ENCODE measurements around the gene RBPMS2. TPM values are rescaled to one million over a fixed set of nuclear protein-coding genes. Genes with fewer than 3 reads are reported as not detected.
"Not testable (repeated sequence)": the region's sequence is repeated elsewhere in the genome, so short reads cannot be mapped to it uniquely, and the experiment has no call there.

The RBPMS2 gene
- total RNA-seq, 2 experiments from 2014 or later: 0.12 TPM; not detected in 1

GRCh38 chr15:64749167-64749566, 26.2 kb downstream of the RBPMS2 start:
- no peaks in the 10 kb centered on the region for H3K9me3 Mint-ChIP-seq
- H3K27ac Mint-ChIP-seq: no peak overlapping the region
- POLR2A ChIA-PET: no interaction called here

GRCh38 chr15:64748251-64748650, 27.1 kb downstream of the RBPMS2 start:
- intact Hi-C loops (cut with micrococcal nuclease): no loop called here
- ChIA-PET POLR2A (interaction anchor here (0.6 kb wide), 1 partner anchor 44 kb away, joined by 3 read pairs; no protein-coding TSS in a partner anchor), CTCF (interaction anchor here (0.6 to 1.3 kb wide), 2 partner anchors 20 to 179 kb away, joined by 3 to 4 read pairs; no protein-coding TSS in a partner anchor)
- H3K4me1 Mint-ChIP-seq (ENCODE audit: low read depth): no peaks in the 10 kb centered on the region
- H3K9me3 Mint-ChIP-seq: no peaks in the 10 kb centered on the region
- no peaks in the 10 kb centered on the region for H3K36me3 Mint-ChIP-seq
- H3K4me3 Mint-ChIP-seq: no peak overlapping the region
- H3K27ac Mint-ChIP-seq: no peak overlapping the region
- DNase-seq: no peak
- peaks cover 8% of the 10 kb centered on the region for H3K27me3 Mint-ChIP-seq

More at GRCh38 chr15:64749167-64749566, 26.2 kb downstream of the RBPMS2 start:
- CTCF ChIA-PET: interaction anchor here (0.7 to 1.3 kb wide), 2 partner anchors 17 to 60 kb away, joined by 3 to 5 read pairs; no protein-coding TSS in a partner anchor
- Mint-ChIP-seq H3K4me1 (ENCODE audit: low read depth) (no peaks in the 10 kb centered on the region), H3K27me3 (peaks cover 8% of the 10 kb centered on the region), H3K36me3 (no peaks in the 10 kb centered on the region), H3K4me3 (no peak overlapping the region)
- no peak for DNase-seq
- intact Hi-C loops (cut with micrococcal nuclease): no loop called here

- no peaks in the 10 kb centered on the region for H3K4me1 Mint-ChIP-seq (ENCODE audit: low read depth)
- H3K36me3 Mint-ChIP-seq: no peaks in the 10 kb centered on the region
- DNase-seq: no peak
- H3K27me3 Mint-ChIP-seq: peaks cover 8% of the 10 kb centered on the region
- H3K4me3 Mint-ChIP-seq: no peak overlapping the region
- POLR2A ChIA-PET: no interaction called here
- CTCF ChIA-PET: interaction anchor here (1.1 to 1.3 kb wide), 2 partner anchors 19 to 20 kb away, joined by 4 read pairs; no protein-coding TSS in a partner anchor
- intact Hi-C loops (cut with micrococcal nuclease): no loop called here
- H3K27ac Mint-ChIP-seq: no peak overlapping the region
- H3K9me3 Mint-ChIP-seq: no peaks in the 10 kb centered on the region
Measured at GRCh38 chr15:64747578-64747977, 27.8 kb downstream of the RBPMS2 start.

- no peak for DNase-seq
- Mint-ChIP-seq H3K27ac (no peak overlapping the region), H3K9me3 (no peaks in the 10 kb centered on the region), H3K36me3 (no peaks in the 10 kb centered on the region), H3K4me3 (no peak overlapping the region), H3K4me1 (ENCODE audit: low read depth) (no peaks in the 10 kb centered on the region), H3K27me3 (peaks cover 8% of the 10 kb centered on the region)
- ChIA-PET CTCF (interaction anchor here (1.1 kb wide), 1 partner anchor 19 kb away, joined by 4 read pairs; no protein-coding TSS in a partner anchor), POLR2A (no interaction called here)
- intact Hi-C loops (cut with micrococcal nuclease): no loop called here
Measured at GRCh38 chr15:64746921-64747320, 28.5 kb downstream of the RBPMS2 start.

GRCh38 chr15:64746356-64746755, 29.0 kb downstream of the RBPMS2 start:
- intact Hi-C loops (cut with micrococcal nuclease): no loop called here
- no peak for DNase-seq
- no peak overlapping the region for H3K4me3 Mint-ChIP-seq
- POLR2A ChIA-PET: no interaction called here
- CTCF ChIA-PET: interaction anchor here (1.1 kb wide), 1 partner anchor 18 kb away, joined by 4 read pairs; no protein-coding TSS in a partner anchor
- no peaks in the 10 kb centered on the region for H3K36me3 Mint-ChIP-seq
- no peaks in the 10 kb centered on the region for H3K4me1 Mint-ChIP-seq (ENCODE audit: low read depth)
- no peak overlapping the region for H3K27ac Mint-ChIP-seq
- H3K9me3 Mint-ChIP-seq: no peaks in the 10 kb centered on the region
- H3K27me3 Mint-ChIP-seq: peaks cover 8% of the 10 kb centered on the region

GRCh38 chr15:64743691-64744090, 31.7 kb downstream of the RBPMS2 start:
- intact Hi-C loops (cut with micrococcal nuclease): no loop called here
- ChIA-PET CTCF (interaction anchor here (1.1 to 1.4 kb wide), 2 partner anchors 53 to 57 kb away, joined by 3 read pairs; no protein-coding TSS in a partner anchor), POLR2A (no interaction called here)
- DNase-seq: no peak
- no peaks in the 10 kb centered on the region for H3K4me1 Mint-ChIP-seq (ENCODE audit: low read depth)
- H3K27ac Mint-ChIP-seq: no peak overlapping the region
- H3K36me3 Mint-ChIP-seq: no peaks in the 10 kb centered on the region
- H3K9me3 Mint-ChIP-seq: no peaks in the 10 kb centered on the region
- peaks cover 8% of the 10 kb centered on the region for H3K27me3 Mint-ChIP-seq
- H3K4me3 Mint-ChIP-seq: no peak overlapping the region

- no peaks in the 10 kb centered on the region for H3K9me3 Mint-ChIP-seq
- H3K4me1 Mint-ChIP-seq (ENCODE audit: low read depth): no peaks in the 10 kb centered on the region
- H3K27me3 Mint-ChIP-seq: peaks cover 8% of the 10 kb centered on the region
- POLR2A ChIA-PET: no interaction called here
- CTCF ChIA-PET: interaction anchor here (0.9 to 1.8 kb wide), 4 partner anchors 15 to 66 kb away, joined by 3 to 6 read pairs (median 4); no protein-coding TSS in a partner anchor
- H3K4me3 Mint-ChIP-seq: no peak overlapping the region
- no peaks in the 10 kb centered on the region for H3K36me3 Mint-ChIP-seq
- no peak overlapping the region for H3K27ac Mint-ChIP-seq
- no peak for DNase-seq
- intact Hi-C loops (cut with micrococcal nuclease): no loop called here
Measured at GRCh38 chr15:64742921-64743320, 32.5 kb downstream of the RBPMS2 start.

GRCh38 chr15:64742385-64742784, 33.0 kb downstream of the RBPMS2 start:
- intact Hi-C loops (cut with micrococcal nuclease): no loop called here
- no peak overlapping the region for H3K4me3 Mint-ChIP-seq
- no peaks in the 10 kb centered on the region for H3K36me3 Mint-ChIP-seq
- CTCF ChIA-PET: interaction anchor here (0.9 to 1.8 kb wide), 3 partner anchors 14 to 67 kb away, joined by 3 to 6 read pairs (median 5); no protein-coding TSS in a partner anchor
- peaks cover 4% of the 10 kb centered on the region for H3K27me3 Mint-ChIP-seq
- POLR2A ChIA-PET: no interaction called here
- no peaks in the 10 kb centered on the region for H3K4me1 Mint-ChIP-seq (ENCODE audit: low read depth)
- H3K9me3 Mint-ChIP-seq: no peaks in the 10 kb centered on the region
- H3K27ac Mint-ChIP-seq: no peak overlapping the region
- DNase-seq: no peak

- POLR2A ChIA-PET; H3K36me3 Mint-ChIP-seq; DNase-seq; intact Hi-C loops (cut with micrococcal nuclease); H3K27ac Mint-ChIP-seq; H3K4me3 Mint-ChIP-seq; H3K27me3 Mint-ChIP-seq; H3K4me1 Mint-ChIP-seq (ENCODE audit: low read depth); H3K9me3 Mint-ChIP-seq: not testable (repeated sequence)
- CTCF ChIA-PET: interaction anchor here (1.4 to 1.8 kb wide), 2 partner anchors 14 to 153 kb away, joined by 3 to 5 read pairs; no protein-coding TSS in a partner anchor
Measured at GRCh38 chr15:64741708-64742107, 33.7 kb downstream of the RBPMS2 start.

- Mint-ChIP-seq H3K36me3 (no peaks in the 10 kb centered on the region), H3K9me3 (no peaks in the 10 kb centered on the region), H3K27ac (no peak overlapping the region), H3K4me3 (no peak overlapping the region), H3K4me1 (ENCODE audit: low read depth) (no peaks in the 10 kb centered on the region), H3K27me3 (no peaks in the 10 kb centered on the region)
- no peak for DNase-seq
- intact Hi-C loops (cut with micrococcal nuclease): no loop called here
- ChIA-PET CTCF (interaction anchor here (1.0 to 1.4 kb wide), 2 partner anchors 12 to 155 kb away, joined by 3 read pairs; no protein-coding TSS in a partner anchor), POLR2A (no interaction called here)
Measured at GRCh38 chr15:64740311-64741170, 34.8 kb downstream of the RBPMS2 start.

GRCh38 chr15:64739577-64740143, 35.7 kb downstream of the RBPMS2 start:
- Mint-ChIP-seq H3K27ac (no peak overlapping the region), H3K9me3 (no peaks in the 10 kb centered on the region), H3K36me3 (no peaks in the 10 kb centered on the region), H3K4me3 (no peak overlapping the region), H3K27me3 (no peaks in the 10 kb centered on the region), H3K4me1 (ENCODE audit: low read depth) (no peaks in the 10 kb centered on the region)
- no peak for DNase-seq
- ChIA-PET POLR2A (no interaction called here), CTCF (interaction anchor here (1.8 kb wide), 1 partner anchor 12 kb away, joined by 5 read pairs; no protein-coding TSS in a partner anchor)
- intact Hi-C loops (cut with micrococcal nuclease): loop anchor here (10.0 kb wide), 1 partner anchor 345 kb away; no protein-coding TSS in a partner anchor

GRCh38 chr15:64739156-64739555, 36.2 kb downstream of the RBPMS2 start:
- POLR2A ChIA-PET: no interaction called here
- H3K27ac Mint-ChIP-seq: no peak overlapping the region
- CTCF ChIA-PET: interaction anchor here (1.8 kb wide), 1 partner anchor 11 kb away, joined by 5 read pairs; no protein-coding TSS in a partner anchor
- H3K36me3 Mint-ChIP-seq: no peaks in the 10 kb centered on the region
- no peaks in the 10 kb centered on the region for H3K4me1 Mint-ChIP-seq (ENCODE audit: low read depth)
- no peaks in the 10 kb centered on the region for H3K9me3 Mint-ChIP-seq
- no peak for DNase-seq
- no peak overlapping the region for H3K4me3 Mint-ChIP-seq
- no peaks in the 10 kb centered on the region for H3K27me3 Mint-ChIP-seq
- intact Hi-C loops (cut with micrococcal nuclease): loop anchor here (10.0 kb wide), 1 partner anchor 346 kb away; no protein-coding TSS in a partner anchor

Data from activated CD4-positive, alpha-beta memory T cell treated with anti-CD3 and anti-CD28 coated beads for 36 hours (primary cell).